ENCODE results near the gene ZNF653. TPM values are rescaled to one million over a fixed set of nuclear protein-coding genes. Genes with fewer than 3 reads are reported as not detected.

The ZNF653 gene
- polyA plus RNA-seq, 1 of the 3 experiments (the other 2 are of a cell fraction): 14.7 TPM

DNA sequence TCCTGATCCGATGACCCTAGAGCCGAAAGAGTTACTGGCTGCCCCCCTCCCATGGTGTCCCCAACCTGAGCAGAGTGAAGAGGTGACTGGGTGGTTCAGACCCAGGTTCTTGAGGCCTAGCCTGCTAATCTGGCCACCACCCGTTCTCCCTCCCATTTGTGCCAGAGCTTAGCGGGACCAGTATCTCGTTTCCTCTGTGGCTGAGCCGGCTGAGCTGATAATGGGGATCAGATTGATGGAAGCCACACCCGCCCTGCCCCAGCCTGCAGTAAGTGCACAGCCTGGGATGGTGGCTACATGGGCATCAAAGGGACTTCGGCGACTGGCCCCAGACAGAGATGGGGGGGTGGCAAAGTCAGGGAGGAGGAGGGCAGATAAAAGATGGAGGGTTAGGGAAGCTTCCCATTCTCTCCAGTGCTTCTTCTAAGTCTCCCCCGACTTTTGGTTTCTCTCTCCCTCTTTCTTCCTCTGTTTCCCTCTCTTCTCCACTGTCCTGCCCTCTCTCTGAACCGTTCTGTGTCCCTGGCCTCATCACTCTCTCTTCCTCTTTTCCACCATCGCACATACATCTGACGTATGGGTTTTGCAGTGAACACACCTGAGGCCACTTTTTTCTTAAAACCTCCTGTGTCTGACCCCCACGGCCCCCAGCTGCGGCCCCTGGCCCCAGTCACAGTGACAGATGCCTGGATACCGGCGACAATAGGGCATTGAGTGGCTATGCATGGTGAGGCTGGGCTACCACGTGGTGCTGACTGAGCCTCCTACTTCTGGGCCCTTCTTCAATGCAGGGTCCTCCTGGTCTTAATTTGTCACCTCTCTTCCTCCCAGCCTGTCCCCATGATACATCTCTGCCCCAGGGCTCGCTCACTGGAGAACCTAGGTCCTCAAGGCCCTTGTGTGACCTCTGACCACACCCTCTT is 27.2 kb downstream of the ZNF653 start:
- TF ChIP-seq RXRA (IDR thresholded peaks at IDR 0.05; ENCODE audit: borderline replicate concordance, low read depth) (no peak), EZH2phosphoT487 (IDR thresholded peaks at IDR 0.05; ENCODE audit: borderline replicate concordance, low read depth) (no peak), EP300 (IDR thresholded peaks at IDR 0.05; ENCODE audit: borderline replicate concordance in 1 of 2, low read depth in 1 of 2, low read length in 1 of 2) (no peak), MXI1 (IDR thresholded peaks at IDR 0.05; ENCODE audit: low read depth, low read length) (no peak), FOSL2 (IDR thresholded peaks at IDR 0.05; ENCODE audit: borderline replicate concordance, low read depth) (no peak), TAF1 (IDR thresholded peaks at IDR 0.05; ENCODE audit: borderline replicate concordance, low read depth, low read length) (no peak), USF2 (IDR thresholded peaks at IDR 0.05; ENCODE audit: borderline replicate concordance, low read depth, low read length) (no peak), IRF3 (IDR thresholded peaks at IDR 0.05; ENCODE audit: low read depth, low read length) (no peak), GABPA (IDR thresholded peaks at IDR 0.05; ENCODE audit: low read depth) (no peak), NFIC (IDR thresholded peaks at IDR 0.05; ENCODE audit: borderline replicate concordance) (no peak), ELF1 (IDR thresholded peaks at IDR 0.05) (no peak)
- DNase-seq: no peak
- Histone ChIP-seq H3K27me3 (ENCODE audit: insufficient read depth) (peaks cover 25% of the 10 kb centered on the region; the same call in 1 of the 2 replicates), H2AFZ (ENCODE audit: low read depth) (no peak overlapping the region), H3K9me2 (no peaks in the 10 kb centered on the region), H3K9ac (no peak overlapping the region), H3K4me3 (ENCODE audit: low read depth in 2 of 2, low read length in 1 of 2) (peak overlapping the region in 1 of 2 experiments; percentile 54; a peak in 2 of 4 replicates), H3K79me2 (ENCODE audit: insufficient read depth) (no peaks in the 10 kb centered on the region), H3K4me2 (no peak overlapping the region), H3K36me3 (replicated peaks in 1 of 2; ENCODE audit: control insufficient read depth in 1 of 2, insufficient read depth in 2 of 2, low read length in 1 of 2) (no peaks in the 10 kb centered on the region), H4K20me1 (ENCODE audit: insufficient read depth) (no peaks in the 10 kb centered on the region), H3K9me3 (no peaks in the 10 kb centered on the region), H3K4me1 (ENCODE audit: control insufficient read depth in 1 of 2, insufficient read depth in 2 of 2, low read depth in 1 of 2, low read length in 1 of 2) (peaks cover 0 to 19% of the 10 kb centered on the region in 2 experiments; a peak in 1 of 4 replicates), H3K27ac (ENCODE audit: low read depth in 2 of 2, low read length in 1 of 2) (peak overlapping the region in 1 of 2 experiments; percentile 60; a peak in 1 of 4 replicates), H3F3A (replicated peaks; ENCODE audit: insufficient read depth) (no peaks in the 10 kb centered on the region)
- ChIA-PET CTCF (interaction anchor here (1.3 to 3.1 kb wide), 3 partner anchors 97 to 103 kb away, joined by 3 to 9 read pairs (median 3); no protein-coding TSS in a partner anchor), POLR2A (no interaction called here)
- 80% methylated on average over 18 of the region's 19 CpGs for WGBS (ENCODE audit: low lambda C conversion rate)

- 75% methylated on average over 8 of the region's 8 CpGs for WGBS (ENCODE audit: low lambda C conversion rate)
- H3K4me1 ChIP-seq (ENCODE audit: control insufficient read depth in 1 of 2, insufficient read depth in 2 of 2, low read depth in 1 of 2, low read length in 1 of 2): peaks cover 0 to 11% of the 10 kb centered on the region in 2 experiments; a peak in 1 of 4 replicates
- POLR2A ChIA-PET: no interaction called here
- 0 out of 2 replicates have a peak, but pooled peaks cover 16% of the 10 kb centered on the region for H3K27me3 ChIP-seq (ENCODE audit: insufficient read depth)
- H2AFZ ChIP-seq (ENCODE audit: low read depth): no peak overlapping the region
- no peaks in the 10 kb centered on the region for H3K79me2 ChIP-seq (ENCODE audit: insufficient read depth)
- H3K9me3 ChIP-seq: no peaks in the 10 kb centered on the region
- no peak overlapping the region for H3K9ac ChIP-seq
- CTCF ChIA-PET: no interaction called here
- no peaks in the 10 kb centered on the region for H3K9me2 ChIP-seq
- TF ChIP-seq NRF1 (IDR thresholded peaks at IDR 0.05; ENCODE audit: low read depth, low read length) (no peak), RCOR1 (IDR thresholded peaks at IDR 0.05; ENCODE audit: low read length) (no peak), NFIC (IDR thresholded peaks at IDR 0.05; ENCODE audit: borderline replicate concordance) (no peak), SMC3 (IDR thresholded peaks at IDR 0.05; ENCODE audit: low read depth, low read length) (no peak), FOXJ3 (CRISPR knock-in tag; IDR thresholded peaks at IDR 0.05) (no peak), MAX (IDR thresholded peaks at IDR 0.05; ENCODE audit: low read depth) (no peak), TCF12 (IDR thresholded peaks at IDR 0.05) (no peak), IRF3 (IDR thresholded peaks at IDR 0.05; ENCODE audit: low read depth, low read length) (no peak), RAD21 (IDR thresholded peaks at IDR 0.05; ENCODE audit: low read length) (no peak), MEF2A (IDR thresholded peaks at IDR 0.05; ENCODE audit: borderline replicate concordance, low read depth) (no peak), CHD2 (IDR thresholded peaks at IDR 0.05; ENCODE audit: low read length, partially characterized antibody) (no peak)
- TF ChIP-seq, protein P1, sequence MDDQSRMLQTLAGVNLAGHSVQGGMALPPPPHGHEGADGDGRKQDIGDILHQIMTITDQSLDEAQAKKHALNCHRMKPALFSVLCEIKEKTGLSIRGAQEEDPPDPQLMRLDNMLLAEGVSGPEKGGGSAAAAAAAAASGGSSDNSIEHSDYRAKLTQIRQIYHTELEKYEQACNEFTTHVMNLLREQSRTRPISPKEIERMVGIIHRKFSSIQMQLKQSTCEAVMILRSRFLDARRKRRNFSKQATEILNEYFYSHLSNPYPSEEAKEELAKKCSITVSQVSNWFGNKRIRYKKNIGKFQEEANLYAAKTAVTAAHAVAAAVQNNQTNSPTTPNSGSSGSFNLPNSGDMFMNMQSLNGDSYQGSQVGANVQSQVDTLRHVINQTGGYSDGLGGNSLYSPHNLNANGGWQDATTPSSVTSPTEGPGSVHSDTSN (IDR thresholded peaks at IDR 0.05): no peak
- no peaks in the 10 kb centered on the region for H3K36me3 ChIP-seq (replicated peaks in 1 of 2; ENCODE audit: control insufficient read depth in 1 of 2, insufficient read depth in 2 of 2, low read length in 1 of 2)
- H4K20me1 ChIP-seq (ENCODE audit: insufficient read depth): no peaks in the 10 kb centered on the region
- H3K27ac ChIP-seq (ENCODE audit: low read depth in 2 of 2, low read length in 1 of 2): no peak overlapping the region
- H3K4me3 ChIP-seq (ENCODE audit: low read depth in 2 of 2, low read length in 1 of 2): no peak overlapping the region
- DNase-seq: no peak
- no peak overlapping the region for H3K4me2 ChIP-seq
- H3F3A ChIP-seq (replicated peaks; ENCODE audit: insufficient read depth): no peaks in the 10 kb centered on the region
Measured at GRCh38 chr19:11475861-11476260, 29.8 kb downstream of the ZNF653 start.
